Kidney (tissue), 14 donors: ENCODE measurements around the gene MAPKAP1. TPM values are rescaled to one million over a fixed set of nuclear protein-coding genes. Genes with fewer than 3 reads are reported as not detected.
A peak's percentile ranks its signal among the peaks of the same experiment; 100 is the strongest.

Experiments used
- DNase-seq, 5 donors: peaks; one replicate each; pipeline ENCODE4 v3.0.0-alpha.2; 2013 to 2020
- FAIRE-seq: peaks from 2 replicates; lab custom pipeline; 2012; peaks lifted over from hg19 to GRCh38; lab: Jason Lieb, UNC
- H3K27ac ChIP-seq, 2 donors: one replicate each; pipeline ENCODE4 v1.7.0; 2013; ENCODE audit warnings: low read depth in 2 of 2, low read length in 2 of 2, inconsistent platforms in 1 of 2
- H3K27me3 ChIP-seq: one replicate; pipeline ENCODE4 v1.7.1; 2013; ENCODE audit warnings: low read length, inconsistent platforms; ENCODE audit not compliant: control insufficient read depth, insufficient read depth
- H3K36me3 ChIP-seq, 3 donors: one replicate each; pipeline versions ENCODE4 v1.7.0 to v1.7.1; 2013; ENCODE audit warnings: low read length in 3 of 3, control low read depth in 1 of 3, inconsistent platforms in 1 of 3; ENCODE audit not compliant: insufficient read depth in 3 of 3, control insufficient read depth in 2 of 3
- H3K4me1 ChIP-seq, 3 donors: one replicate each; pipeline versions ENCODE4 v1.7.0 to v1.7.1; 2013; ENCODE audit warnings: low read length in 3 of 3, inconsistent platforms in 1 of 3, low read depth in 1 of 3; ENCODE audit not compliant: control insufficient read depth in 2 of 3, insufficient read depth in 2 of 3
- H3K4me3 ChIP-seq, 3 donors: one replicate each; pipeline versions ENCODE4 v1.7.0 to v1.8.1; 2013; ENCODE audit warnings: low read length in 3 of 3, control low read depth in 1 of 3, inconsistent platforms in 1 of 3
- H3K9ac ChIP-seq, 3 donors: one replicate each; pipeline versions ENCODE4 v1.7.0 to v1.7.1; 2013; ENCODE audit warnings: low read length in 3 of 3, control low read depth in 1 of 3, inconsistent platforms in 1 of 3
- H3K9me3 ChIP-seq, 3 donors: one replicate each; pipeline versions ENCODE4 v1.7.0 to v1.7.1; 2013; ENCODE audit warnings: low read length in 3 of 3, control low read depth in 1 of 3, inconsistent platforms in 1 of 3; ENCODE audit not compliant: control insufficient read depth in 2 of 3, insufficient read depth in 1 of 3
- CTCF ChIP-seq: IDR thresholded peaks from 3 replicates; pipeline ENCODE4 v1.5.1; 2012; ENCODE audit warnings: mild to moderate bottlenecking, moderate library complexity, borderline replicate concordance; ENCODE audit not compliant: insufficient read depth; ENCODE audit errors: extremely low read depth
- intact Hi-C: fragments of 100-400 bp; cut with DNase I; formaldehyde crosslinking; loops from one replicate; pipeline ENCODE4 v1.11.1; 2022
- polyA plus RNA-seq: library from polyadenylated mRNA; stranded (reverse); fragments of 350-450 nt; fragmentation: Illumina TruSeq; extraction: RNeasy Lipid Tissue Mini Kit (QIAGEN cat#74804); gene quantifications from one replicate; pipeline ENCODE4 v1.2.3, GENCODE V29; 2014; ENCODE audit warnings: low read depth, low replicate concordance; ENCODE audit not compliant: insufficient read depth
- total RNA-seq: library from RNA; stranded (reverse); fragmentation: NEBNext Ultra II Directional; extraction: Animal tissue kit (Norgen Biotek cat#: 25700); gene quantifications from one replicate; pipeline ENCODE4 v1.2.1, GENCODE V29; 2021
- donor health status: control.
- donor health status: control.
- donor health status: control.
- donor health status: control.
- donor health status: control.
- donor health status: DM: yes; HTN: yes; CAD: no.
- donor health status: Normal renal cell carcinoma (clear cell type).

MAPKAP1 gene
- total and polyA plus RNA-seq, 2 donors from 2014 or later, result 70.5 to 99.4 TPM

GRCh38 chr9:125527471-125528002 is 179.5 kb downstream of the MAPKAP1 start:
- Histone ChIP-seq H3K27ac (no peak overlapping the region), H3K9me3 (no peaks in the 10 kb centered on the region), H3K9ac (no peak overlapping the region), H3K36me3 (no peaks in the 10 kb centered on the region), H3K4me3 (no peak overlapping the region), H3K4me1 (peaks cover 0 to 10% (median 9%) of the 10 kb centered on the region in 3 donors), H3K27me3 (no peaks in the 10 kb centered on the region)
- FAIRE-seq (no peak), DNase-seq (no peak)
- no peak for TF ChIP-seq CTCF
- intact Hi-C loops, result no loop called here

- intact Hi-C loops, result no loop called here
- H3K27me3 ChIP-seq, result no peaks in the 10 kb centered on the region
- no peak for TF ChIP-seq CTCF
- peak overlapping the region in 1 of 2 donors; percentile 10 for H3K27ac ChIP-seq
- H3K4me1 ChIP-seq, result peaks cover 0 to 12% (median 9%) of the 10 kb centered on the region in 3 donors
- peaks cover 0 to 3% (median 0%) of the 10 kb centered on the region in 3 donors for H3K36me3 ChIP-seq
- H3K9me3 ChIP-seq, result no peaks in the 10 kb centered on the region
- peak in 2 of 5 donors; percentile 39 to 67 for DNase-seq
- FAIRE-seq, result no peak
- no peak overlapping the region for H3K9ac ChIP-seq
- no peak overlapping the region for H3K4me3 ChIP-seq
Measured at GRCh38 chr9:125525921-125526631, 180.9 kb downstream of the MAPKAP1 start.

DNA sequence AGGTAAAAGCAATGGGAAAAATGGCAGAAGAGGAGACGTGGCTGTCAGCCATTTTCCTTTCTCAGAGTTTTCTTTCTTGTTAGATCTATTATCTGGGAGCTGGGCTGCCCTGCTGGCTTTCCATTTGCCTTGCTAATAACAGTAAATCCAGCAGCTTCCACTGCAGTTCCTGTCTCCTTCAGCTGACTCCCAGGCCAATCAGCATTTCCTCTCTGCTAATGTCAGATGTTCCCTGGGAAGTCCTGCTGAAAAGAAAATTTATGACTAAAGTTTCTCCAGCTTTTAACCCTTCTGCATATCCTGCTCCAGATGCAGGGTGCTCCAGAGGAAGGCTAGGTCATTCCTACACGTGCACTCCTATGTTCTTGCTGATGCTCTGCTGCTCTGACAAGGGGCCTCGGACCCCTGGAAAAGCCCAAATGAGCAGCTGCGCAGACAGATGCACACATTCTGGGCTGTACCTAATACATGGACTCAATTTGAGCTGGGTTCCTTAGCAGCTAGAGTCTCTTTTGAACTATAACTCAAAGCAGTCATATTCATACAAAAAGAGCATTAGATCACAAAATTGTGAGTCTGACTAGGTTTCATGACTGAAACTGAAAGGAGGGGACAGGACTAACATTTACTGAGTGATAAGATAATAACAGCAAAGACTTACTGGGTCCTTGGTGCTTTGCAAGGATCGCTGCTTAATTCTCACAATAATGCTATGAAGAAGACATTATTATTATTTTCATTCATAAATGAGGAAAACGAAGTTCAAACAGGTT is 182.2 kb downstream of the MAPKAP1 start:
- intact Hi-C loops, result no loop called here
- no peak overlapping the region for H3K9ac ChIP-seq
- peaks cover 0 to 9% (median 8%) of the 10 kb centered on the region in 3 donors for H3K4me1 ChIP-seq
- no peak overlapping the region for H3K27ac ChIP-seq
- H3K27me3 ChIP-seq, result no peaks in the 10 kb centered on the region
- no peak overlapping the region for H3K4me3 ChIP-seq
- no peaks in the 10 kb centered on the region for H3K9me3 ChIP-seq
- DNase-seq (peak in 2 of 5 donors; percentile 43 to 55), FAIRE-seq (no peak)
- TF ChIP-seq CTCF, result no peak
- H3K36me3 ChIP-seq, result peaks cover 0 to 7% (median 5%) of the 10 kb centered on the region in 3 donors
